GM12865 (cell line): ENCODE data around the gene RNF167.

Experiments
- DNase-seq: peaks from one replicate; pipeline ENCODE4 v3.0.0; 2010; ENCODE audit warnings: low read depth
- H3K4me3 ChIP-seq: 2 replicates; pipeline ENCODE4 v1.5.1; 2011; ENCODE audit warnings: mild to moderate bottlenecking, low read depth, low read length, control low read depth
- TF ChIP-seq, protein P1 (sequence below): IDR thresholded peaks from 2 replicates; pipeline ENCODE4 v1.5.1; 2011; ENCODE audit warnings: low read length, control low read depth, low read depth, inconsistent platforms; ENCODE audit not compliant: insufficient read depth; ENCODE audit errors: missing control alignments

The RNF167 gene

GRCh38 chr17:4939796-4940554 is at the start of gene RNF167, which contains the start of gene SLC25A11:
Gene RNF167 (plus strand): TSS chr17:4940268. CDS start chr17:4940910, 642 bp downstream.
Gene SLC25A11 (minus strand): TSS chr17:4940046. CDS start chr17:4939910, 136 bp downstream.
- DNase-seq: peak; percentile 100
- TF ChIP-seq, protein P1, sequence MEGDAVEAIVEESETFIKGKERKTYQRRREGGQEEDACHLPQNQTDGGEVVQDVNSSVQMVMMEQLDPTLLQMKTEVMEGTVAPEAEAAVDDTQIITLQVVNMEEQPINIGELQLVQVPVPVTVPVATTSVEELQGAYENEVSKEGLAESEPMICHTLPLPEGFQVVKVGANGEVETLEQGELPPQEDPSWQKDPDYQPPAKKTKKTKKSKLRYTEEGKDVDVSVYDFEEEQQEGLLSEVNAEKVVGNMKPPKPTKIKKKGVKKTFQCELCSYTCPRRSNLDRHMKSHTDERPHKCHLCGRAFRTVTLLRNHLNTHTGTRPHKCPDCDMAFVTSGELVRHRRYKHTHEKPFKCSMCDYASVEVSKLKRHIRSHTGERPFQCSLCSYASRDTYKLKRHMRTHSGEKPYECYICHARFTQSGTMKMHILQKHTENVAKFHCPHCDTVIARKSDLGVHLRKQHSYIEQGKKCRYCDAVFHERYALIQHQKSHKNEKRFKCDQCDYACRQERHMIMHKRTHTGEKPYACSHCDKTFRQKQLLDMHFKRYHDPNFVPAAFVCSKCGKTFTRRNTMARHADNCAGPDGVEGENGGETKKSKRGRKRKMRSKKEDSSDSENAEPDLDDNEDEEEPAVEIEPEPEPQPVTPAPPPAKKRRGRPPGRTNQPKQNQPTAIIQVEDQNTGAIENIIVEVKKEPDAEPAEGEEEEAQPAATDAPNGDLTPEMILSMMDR: no peak
- H3K4me3 ChIP-seq: peak within 1 kb of the TSS; percentile 97

- no peak overlapping the region for H3K4me3 ChIP-seq
- TF ChIP-seq, protein P1: no peak
- no peak for DNase-seq
Observed at GRCh38 chr17:4891411-4892410, 48.4 kb upstream of the RNF167 start.

DNA sequence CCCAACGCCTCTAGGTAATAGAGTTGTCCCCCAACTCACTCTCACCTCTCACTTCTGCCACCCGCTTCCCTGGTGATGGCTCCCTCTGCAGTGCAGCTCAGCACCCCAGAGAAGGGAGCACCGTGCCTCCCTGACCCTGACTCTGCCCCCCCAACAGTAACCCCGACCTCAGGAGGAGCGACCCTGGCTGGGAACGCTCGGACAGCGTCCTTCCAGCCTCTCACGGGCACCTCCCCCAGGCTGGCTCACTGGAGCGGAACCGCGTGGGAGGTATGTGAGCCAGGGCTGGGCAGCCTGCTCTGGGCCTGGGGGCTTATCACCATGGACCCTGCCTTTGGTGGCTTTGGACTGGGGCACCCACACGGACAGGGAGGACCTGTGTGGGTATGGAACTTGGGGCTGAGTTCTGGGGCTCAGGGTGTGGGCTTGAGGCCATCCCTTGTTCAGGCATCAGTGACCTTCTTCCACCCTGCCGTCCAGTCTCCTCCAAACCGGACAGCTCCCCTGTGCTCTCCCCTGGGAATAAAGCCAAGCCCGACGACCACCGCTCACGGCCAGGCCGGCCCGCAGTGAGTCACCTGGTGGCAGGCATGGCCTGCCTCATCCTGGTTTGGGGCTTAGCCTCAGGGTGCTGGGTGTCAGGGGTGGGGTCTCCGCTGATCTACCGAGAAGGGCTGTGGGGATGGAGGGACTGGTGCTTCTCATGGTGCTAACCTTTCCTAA is 47.4 kb upstream of the RNF167 start:
- TF ChIP-seq, protein P1: no peak
- no peak overlapping the region for H3K4me3 ChIP-seq
- DNase-seq: no peak

DNA sequence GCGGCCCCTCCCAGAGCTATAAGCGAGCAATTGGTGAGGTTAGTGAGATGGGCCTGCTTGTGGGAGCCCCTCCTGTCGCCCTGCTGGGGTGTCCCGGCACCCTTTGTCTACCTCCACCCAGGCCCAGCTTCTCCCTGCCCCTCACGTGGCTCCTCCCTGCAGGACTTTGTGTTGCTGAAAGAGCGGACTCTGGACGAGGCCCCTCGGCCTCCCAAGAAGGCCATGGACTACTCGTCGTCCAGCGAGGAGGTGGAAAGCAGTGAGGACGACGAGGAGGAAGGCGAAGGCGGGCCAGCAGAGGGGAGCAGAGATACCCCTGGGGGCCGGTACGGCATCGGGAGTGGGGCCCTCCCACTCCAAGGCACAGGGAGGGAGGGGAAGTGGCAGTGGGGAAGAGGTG is 46.8 kb upstream of the RNF167 start:
- DNase-seq: no peak
- no peak overlapping the region for H3K4me3 ChIP-seq
- TF ChIP-seq, protein P1: no peak

GRCh38 chr17:4893721-4894560 is 46.1 kb upstream of the RNF167 start:
- DNase-seq: no peak
- TF ChIP-seq, protein P1: no peak
- no peak overlapping the region for H3K4me3 ChIP-seq
